ENCODE results near the gene HRCT1.
"Not testable (repeated sequence)": the region's sequence is repeated elsewhere in the genome, so short reads cannot be mapped to it uniquely, and the experiment has no call there.

Gene HRCT1

DNA sequence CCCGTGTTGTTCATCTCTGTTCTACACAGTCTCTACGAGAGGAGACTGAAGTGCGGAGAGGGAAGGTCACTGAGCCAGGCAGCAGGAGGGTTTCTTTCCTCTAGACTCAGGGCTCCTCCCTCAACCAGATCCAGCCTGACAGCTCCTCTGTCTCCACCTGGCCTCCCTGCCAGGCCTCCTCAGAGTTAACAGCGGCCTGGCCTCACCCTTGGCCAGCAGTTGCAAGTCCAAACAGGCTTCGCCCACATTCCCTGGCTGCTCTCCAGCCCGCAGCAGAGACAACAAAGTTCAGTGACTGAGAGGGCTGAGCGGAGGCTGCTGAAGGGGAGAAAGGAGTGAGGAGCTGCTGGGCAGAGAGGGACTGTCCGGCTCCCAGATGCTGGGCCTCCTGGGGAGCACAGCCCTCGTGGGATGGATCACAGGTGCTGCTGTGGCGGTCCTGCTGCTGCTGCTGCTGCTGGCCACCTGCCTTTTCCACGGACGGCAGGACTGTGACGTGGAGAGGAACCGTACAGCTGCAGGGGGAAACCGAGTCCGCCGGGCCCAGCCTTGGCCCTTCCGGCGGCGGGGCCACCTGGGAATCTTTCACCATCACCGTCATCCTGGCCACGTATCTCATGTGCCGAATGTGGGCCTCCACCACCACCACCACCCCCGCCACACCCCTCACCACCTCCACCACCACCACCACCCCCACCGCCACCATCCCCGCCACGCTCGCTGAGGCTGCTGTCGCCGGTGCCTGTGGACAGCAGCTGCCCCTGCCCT is at the start of gene HRCT1:
Gene HRCT1, plus strand, starts transcription at position 291 of the 768 bp plus-strand sequence. Its CDS starts 86 bp downstream, at position 377.
- peak; percentile 96 for DNase-seq

DNA sequence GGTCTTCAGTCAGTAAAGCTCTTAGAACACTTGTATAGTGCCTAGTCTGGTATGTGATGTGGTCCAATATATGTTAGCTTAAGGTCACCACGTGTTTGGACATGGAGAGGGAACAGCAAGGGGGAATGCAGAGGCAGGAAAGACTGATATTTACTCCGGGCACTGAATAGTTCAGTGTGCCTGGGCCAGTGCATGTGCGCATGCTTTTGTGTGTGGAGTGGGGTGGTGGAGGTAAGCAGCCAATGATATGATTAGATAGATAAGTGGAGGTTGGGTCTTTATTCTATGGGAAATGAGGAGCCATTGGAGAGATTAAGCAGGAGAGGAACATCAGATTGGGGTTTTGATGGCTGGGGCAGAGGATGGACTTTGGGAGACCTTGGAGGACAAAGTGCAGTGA is 49.8 kb upstream of the HRCT1 start:
- DNase-seq, result no peak

DNA sequence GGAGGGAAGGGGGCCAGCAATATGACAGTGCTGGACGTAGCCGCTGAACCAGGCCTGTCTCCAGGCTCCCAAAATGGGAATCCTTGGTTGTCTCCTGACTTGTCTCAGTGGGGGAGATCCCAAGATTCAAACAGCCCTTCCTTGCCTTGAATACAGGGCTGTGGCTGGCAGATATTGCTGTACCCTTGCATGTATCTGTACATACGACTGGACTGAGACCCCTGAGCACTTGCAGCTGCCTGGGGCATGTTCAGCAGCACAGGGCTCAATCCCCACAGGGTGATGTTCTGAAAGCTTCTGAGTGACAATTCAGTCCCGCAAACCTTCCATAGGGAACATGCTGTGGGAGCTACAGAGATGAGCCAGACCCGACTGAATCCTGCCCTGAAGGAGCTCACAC is 49.1 kb upstream of the HRCT1 start:
- DNase-seq, result no peak

DNA sequence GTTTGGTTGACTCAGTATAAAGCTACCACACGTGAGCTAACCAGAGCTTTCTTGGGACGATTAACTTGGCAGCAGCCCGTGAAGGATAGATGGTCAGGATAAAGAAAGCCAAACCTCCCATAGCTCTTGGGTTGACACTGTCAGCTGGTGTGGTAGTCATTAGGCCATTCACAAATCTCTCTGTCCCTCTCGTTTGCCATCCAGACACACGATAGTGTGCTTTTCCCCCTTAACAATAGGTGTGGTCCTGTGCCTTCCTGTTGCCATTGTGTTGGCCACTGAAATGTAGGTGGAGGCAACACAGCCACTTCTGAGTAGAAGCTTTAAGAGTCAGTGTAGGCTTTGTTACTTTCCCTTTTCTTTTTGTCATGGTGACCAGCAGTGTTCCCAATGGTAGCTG is 47.5 kb upstream of the HRCT1 start:
- no peak for DNase-seq

DNA sequence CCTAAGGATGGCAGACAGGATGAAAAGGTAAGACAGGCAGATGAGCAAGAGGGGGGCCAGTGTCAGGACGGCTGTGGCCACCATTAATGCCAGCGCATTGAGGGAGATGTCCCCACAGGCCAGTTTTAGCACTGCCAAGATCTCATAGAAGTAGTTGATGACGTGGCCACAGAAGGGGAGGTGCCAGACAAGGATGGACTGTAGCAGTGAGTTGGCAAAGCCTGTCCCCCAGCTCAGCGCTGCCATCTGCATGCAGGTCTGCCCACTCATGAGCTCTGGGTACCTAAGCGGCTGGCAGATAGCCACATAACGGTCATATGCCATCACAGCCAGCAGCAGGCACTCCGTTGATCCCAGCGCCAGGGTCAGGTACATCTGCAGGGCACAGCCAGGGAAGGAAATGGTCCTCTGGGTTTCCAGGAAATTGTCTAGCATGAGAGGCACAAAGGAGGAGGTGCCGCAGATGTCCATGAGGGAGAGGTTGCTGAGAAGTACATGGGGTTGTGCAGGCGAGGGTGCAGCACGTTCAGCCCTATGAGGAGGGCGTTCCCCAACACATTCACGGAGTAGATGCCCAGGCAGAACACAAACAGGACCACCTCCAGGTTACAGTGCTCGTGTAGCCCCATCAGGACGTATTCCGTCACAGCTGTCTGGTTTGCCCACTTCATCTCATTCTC is 46.6 kb upstream of the HRCT1 start:
- DNase-seq, result peak; percentile 54

DNA sequence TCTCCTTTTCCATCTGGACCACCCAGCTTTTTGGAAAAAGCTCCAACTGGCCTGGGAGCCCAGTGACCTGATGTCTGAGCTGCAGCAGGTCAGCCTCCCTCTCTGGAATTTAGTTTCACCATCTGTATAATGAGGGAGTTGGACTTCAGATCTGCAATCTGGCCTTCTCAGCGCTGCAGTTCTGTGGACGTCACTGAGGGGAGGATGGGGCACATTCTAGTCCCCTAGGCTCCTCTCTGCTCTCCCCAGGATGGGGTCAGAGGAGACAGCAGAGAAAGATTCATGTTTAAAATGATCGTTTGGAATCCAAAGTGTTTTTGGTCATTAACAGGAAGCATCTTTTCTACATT is 46.0 kb upstream of the HRCT1 start:
- DNase-seq, result no peak

DNA sequence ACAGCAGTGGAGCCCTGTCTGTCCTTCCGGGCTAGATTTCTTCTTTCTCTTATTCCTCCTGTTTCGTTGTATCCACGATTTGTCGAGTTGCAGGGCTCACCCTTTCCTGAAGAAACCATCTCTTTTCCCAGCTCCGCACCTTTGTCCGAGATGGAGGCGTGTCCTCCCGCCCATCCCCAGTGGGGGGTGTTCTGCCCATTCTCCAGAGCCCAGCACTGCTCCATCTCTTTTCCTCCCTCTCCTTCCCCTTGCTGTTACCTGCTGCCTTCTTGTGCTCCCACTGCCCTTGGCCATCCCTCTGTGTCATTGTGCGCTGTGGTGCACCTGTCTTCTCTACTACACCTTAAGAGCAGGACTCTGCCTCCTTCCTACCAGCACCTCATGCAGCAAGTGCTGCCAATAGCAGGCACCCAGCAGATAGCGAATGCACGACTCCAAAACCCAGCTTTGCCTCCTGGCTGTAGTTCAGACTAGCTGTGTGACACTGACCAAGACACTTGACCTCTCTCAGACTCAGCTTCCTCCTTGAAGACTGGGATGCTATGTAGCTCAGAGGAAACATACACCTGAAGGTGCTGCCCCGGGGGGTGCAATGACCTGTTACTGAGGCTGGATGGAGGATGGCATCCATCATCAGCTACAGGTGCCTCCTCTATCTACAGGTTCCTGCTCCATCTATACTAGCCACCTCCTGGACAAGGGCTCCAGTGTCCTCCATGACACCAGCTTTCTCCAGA is 44.7 kb upstream of the HRCT1 start:
- no peak for DNase-seq

DNA sequence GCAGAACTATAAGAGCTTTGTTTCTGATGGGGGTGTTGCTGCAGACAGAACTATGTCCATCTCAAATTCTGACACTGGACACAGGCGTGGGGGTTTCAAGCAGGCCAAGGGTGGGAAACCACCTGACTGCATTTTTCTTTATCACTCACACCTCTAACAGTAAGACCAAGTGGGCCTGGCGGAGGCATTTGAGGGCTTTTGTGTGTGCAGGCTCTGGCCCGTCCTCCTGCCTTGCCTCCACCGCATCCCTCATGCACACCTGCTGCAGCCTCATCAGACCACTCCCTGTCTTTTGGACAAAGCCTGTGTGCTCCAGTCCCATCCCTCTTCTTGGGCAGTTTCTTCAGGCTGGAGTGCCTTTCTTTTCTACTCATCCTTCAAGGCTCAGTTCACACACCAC is 43.7 kb upstream of the HRCT1 start:
- no peak for DNase-seq

DNA sequence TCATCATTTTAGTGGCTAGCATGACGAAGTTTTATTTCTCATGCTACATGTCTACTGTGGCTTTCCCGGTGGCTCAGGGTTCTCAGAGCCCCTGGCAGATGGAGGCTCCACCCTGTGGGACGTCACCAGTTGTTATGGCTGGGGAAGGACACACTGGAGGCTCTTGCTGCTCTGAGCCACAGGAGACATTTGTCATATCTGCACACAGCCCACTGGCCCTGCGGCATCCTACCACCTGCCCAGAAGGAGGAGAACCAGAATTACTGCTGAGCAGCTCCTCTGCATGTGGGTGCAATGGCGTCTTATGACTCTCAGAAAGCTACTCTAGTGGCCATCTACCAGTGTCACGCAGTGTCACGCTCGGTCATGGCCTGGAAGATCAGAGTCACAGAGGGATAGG is 42.4 kb upstream of the HRCT1 start:
- no peak for DNase-seq

DNA sequence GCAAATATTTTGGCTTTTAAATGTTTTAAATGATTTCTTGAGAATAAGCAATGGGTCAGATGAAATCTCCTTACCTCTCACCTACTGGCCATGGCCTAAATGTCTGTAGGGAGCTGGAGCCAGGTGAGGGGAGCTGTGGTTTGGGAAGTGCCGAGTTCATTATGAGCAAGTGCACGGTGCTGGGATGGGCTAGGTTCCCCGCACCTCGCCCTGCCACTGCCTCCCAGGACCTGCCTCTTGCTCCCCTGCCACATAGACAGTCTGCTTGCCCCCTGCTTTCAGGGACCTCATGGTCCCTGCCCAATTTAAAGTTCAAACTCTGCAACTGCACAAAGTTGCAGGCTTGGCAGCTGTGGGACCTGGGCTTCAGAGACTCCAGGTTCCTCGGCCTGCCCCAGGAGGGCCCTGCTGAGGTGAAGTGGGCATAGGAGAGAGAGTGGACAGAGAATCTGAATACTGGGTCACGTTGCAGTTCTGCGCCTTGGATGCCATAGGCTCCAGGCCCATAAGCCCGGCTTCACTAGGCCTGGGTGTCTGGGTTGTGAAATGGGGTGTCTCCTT is 41.2 kb upstream of the HRCT1 start:
- no peak for DNase-seq

DNA sequence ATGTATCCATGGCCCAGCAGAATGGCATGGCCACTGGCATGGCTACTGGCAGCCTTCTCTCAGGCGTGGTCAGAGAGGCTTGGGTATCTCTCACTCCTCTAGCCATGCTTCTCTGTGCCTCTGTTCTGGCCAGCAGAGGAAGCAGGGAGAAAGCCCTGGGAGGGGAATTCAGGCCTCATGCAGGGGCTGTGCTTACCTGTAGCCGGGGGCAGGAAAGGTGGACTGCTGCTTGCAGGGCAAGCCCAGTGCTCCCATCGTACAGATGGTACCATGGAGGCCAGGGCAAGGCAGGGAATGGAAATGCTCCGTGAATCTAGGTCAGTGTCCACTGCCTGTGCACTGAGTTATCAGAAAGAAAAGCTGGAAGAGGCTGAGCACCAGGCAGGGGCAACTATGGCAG is 38.5 kb upstream of the HRCT1 start:
- no peak for DNase-seq

DNA sequence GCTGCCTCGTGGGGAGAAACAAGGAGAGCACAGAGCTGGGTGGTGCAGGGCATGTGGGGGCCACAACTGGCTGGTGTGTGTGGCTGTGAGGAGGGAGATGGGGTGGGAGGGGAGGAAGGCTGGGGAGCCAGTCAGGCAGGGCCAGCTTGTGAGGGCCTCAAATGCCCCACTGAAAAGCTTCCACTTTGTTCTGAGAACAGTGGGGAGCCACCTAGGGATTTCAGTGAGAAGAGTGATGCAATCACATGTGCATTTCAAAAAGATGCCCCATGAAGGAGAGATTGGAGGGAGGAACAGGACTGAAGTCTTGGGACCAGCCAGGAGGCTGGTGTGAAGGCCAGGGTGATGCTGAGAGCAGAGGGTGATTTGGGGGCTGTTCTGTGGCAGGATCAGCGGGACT is 37.1 kb upstream of the HRCT1 start:
- DNase-seq, result no peak

DNA sequence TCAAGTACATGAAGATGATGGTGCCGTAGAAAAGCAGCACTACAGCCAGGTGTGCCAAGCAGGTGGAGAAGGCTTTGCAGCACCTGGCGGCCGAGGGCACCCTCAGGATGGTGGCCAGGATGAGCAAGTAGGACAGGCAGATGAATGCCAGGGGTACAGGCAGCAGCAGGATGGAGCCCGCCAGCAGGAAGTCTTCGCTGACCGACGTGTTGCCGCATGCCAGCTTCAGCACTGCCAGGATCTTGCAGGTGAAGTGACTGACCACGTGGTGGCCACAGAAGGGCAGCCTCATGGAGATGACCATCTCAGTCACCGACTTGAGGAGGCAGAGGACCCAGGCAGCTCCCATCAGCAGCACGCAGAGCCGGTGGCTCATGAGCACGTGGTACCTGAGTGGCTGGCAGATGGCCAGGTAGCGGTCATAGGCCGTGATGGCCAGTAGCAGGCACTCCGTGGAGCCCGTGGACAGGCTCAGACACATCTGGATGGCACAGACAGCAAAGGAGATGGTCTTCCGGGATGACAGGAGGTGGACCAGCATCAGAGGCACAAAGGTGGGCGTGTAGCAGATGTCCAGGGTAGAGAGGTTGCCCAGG is 36.3 kb upstream of the HRCT1 start:
- DNase-seq, result no peak

DNA sequence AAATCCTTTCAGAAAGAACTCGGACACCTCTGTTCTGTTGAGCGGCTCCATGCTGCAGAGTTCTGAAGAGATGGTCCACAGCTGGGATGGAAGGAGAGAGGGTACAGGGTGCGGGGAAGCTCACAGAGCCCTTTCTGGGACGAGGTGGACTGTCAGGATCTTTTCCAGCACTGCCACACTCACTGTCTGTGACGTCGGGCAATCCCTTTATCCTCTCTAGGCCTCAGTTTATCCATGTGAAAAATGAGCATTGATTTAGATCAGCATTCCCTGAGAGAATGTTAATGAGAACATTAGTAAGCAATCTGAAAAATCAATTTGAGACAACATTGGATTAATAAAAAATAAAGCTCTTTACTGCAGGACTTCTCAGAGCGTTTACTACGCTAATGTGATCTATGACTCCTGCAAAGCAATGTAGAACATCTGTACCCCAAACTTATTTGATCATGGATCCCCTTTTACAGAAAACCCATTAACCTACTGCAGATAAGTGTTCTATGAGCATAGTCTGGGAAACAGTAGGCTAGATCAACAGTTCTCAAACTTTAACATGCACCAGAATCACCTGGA is 35.6 kb upstream of the HRCT1 start, which contains the start of gene OR13J1:
Gene OR13J1, minus strand, starts transcription at position 51 of the 573 bp plus-strand sequence. Its CDS starts 0 bp downstream, at position 51.
- DNase-seq, result no peak

DNA sequence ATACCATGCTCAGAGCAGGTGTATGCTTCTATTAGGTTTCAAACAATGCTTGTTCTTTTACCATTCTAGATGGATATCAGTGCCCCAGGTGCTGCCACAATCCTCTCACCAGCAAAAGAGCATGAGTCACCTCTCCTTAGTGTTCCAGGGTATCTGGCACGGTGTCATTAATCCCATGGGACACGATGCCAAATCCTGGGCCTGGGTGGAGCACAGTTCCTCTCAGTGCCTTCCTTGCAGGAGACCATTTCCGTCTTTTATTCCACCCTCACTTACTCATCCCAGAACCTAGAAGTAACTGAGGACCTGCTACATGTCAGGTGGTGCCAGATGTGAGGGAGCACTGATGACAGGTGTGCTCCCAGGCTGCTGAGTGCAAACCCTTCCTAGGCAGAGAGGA is 34.5 kb upstream of the HRCT1 start:
- peak; percentile 64 for DNase-seq

DNA sequence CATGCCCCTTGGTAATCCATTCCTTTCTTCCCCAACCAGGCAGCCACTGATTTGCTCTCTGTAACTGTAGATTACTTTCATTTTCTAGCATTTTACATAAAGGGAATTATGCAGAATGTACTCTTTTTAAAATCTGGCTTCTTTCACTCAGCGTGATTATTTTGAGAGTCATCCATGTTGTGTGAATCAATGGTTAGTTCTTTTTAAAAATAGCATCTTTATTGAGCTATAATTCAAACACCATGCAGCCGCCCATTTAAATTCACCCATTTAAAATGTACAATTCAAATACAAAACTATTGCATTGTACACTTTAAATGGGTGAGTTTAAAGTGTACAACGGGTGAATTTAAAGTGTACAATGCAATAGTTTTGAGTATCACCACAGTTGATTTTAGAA is 33.5 kb upstream of the HRCT1 start:
- DNase-seq, result no peak

DNA sequence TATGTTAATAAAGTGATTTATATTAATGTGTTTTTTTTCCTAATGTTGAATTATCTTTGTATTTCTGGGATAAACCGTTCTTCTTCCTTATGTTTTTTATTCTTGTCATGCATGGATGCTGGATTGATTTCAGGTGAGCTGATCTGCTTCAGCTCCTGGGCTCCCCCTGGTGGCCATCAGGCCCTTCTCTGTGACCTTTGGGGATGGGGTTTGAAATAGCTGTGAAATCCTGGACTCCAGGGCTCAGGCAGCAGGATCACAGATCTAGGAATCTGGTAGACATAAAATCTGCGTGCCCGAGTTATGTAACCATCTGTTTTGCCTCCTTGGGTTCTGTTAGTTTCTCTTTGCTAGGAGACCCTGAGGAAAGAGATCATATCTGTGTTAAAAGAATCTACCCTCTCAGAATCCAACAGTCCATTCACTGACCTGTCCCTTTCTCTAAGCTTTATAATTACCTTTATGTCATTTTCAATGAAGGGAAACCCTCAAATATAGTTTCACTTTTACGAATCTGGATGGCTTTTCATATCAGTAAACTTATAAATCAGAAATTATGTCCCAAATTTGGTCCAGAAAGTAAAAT is 23.6 kb upstream of the HRCT1 start:
- DNase-seq, result peak; percentile 69

DNA sequence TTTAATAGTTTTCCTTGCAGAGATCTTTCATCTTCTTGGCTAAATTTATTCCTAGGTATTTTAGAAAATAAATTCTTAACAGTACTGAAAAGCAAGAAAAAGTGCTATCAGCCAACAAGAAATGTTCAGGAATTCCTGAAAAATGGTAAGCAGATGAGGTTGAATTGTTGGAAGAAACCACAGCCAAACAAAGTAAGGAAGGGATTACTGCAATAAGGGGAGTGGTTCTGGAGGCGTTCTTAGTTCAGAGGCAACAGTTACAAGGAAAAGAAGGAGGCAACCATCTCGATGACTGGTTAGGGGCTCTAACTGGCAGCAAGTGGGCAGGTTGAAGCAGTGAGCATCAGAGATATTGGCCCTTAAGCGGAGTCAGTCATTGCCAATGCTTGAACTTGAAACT is 23.0 kb upstream of the HRCT1 start:
- no peak for DNase-seq

DNA sequence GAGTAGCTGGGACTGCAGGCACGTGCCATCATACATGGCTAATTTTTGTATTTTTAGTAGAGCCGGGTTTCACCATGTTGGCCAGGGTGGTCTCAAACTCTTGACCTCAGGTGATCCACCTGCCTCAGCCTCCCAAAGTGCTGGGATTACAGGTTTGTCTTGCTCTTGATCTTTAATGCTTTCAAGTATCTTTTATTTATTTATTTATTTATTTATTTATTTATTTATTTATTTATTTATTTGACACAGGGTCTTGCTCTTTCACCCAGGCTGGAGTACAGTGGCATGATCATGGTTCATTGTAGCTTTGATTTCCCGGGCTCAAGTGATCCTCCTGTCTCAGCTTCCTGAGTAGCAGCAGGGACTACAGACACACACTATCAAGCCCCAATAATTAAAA is 21.1 kb upstream of the HRCT1 start:
- not testable (repeated sequence) for DNase-seq

DNA sequence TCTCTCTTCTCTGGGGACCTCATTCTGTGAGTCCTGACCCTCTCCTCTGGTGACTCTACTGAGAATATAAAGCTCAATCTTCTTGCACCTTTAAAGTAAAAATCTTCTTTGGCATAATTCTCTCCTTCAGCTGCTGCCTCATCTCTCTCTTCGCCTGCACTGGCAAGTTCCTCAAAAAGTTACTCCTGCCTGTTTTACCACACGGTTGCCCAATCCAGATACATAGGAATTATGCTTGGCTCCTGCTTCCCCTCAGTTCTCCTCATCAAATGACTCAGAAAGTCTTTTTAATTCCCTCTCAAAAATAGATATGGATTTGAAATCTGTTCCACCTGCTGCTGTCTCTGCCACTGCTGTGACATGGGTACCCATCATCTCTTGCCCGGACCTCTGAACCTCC is 14.4 kb upstream of the HRCT1 start:
- no peak for DNase-seq

DNA sequence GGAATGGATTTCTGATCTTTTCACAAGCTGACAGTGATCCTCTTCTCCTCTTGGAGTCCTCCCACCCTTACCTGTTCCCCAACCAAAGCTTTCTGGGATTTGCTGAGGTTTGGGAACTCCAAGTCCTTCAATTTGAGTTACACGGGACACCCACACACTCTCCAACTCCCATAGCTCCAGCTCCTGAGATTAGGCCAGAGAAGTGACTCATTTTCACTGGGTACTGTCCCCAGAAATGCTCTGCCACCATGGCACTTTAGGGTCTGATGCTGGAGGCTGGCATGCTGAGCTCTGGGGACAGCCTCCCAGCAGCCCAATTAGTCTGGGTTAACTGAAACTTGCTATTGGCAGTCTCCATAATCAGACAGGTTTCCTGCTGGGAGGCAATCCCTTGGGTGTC is 14.0 kb upstream of the HRCT1 start:
- DNase-seq, result no peak

DNA sequence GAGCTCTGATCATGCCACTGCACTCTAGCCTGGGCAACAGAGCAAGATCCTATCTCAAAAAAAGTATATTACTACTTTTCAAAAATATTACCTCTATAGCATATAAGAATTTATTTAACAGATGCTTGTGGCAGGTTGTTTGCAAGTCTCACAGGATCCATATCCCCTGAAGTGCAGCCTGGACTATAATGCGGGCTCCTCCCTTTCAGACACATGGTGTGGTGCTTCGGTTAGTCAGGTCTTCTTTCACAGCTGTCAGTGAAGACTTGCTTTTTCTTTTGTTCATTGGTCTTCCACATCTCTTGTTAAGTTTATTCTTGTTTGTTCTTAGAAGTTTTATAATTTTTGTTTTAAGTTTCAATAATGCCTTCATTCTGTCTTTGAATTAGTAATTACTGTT is 9.4 kb upstream of the HRCT1 start:
- DNase-seq, result no peak

Data from NCI-H2029 (cell line).